SH-SY5Y (cell line): ENCODE results near the gene CRAMP1.

Source experiments
- GATA2 ChIP-seq: IDR thresholded peaks from 2 replicates; pipeline ENCODE4 v1.6.1; 2011; ENCODE audit warnings: mild to moderate bottlenecking, low read depth, low read length
- GATA3 ChIP-seq: IDR thresholded peaks from 2 replicates; pipeline ENCODE4 v1.6.1; 2011; ENCODE audit warnings: low read depth, mild to moderate bottlenecking, low read length, moderate library complexity

The CRAMP1 gene

DNA sequence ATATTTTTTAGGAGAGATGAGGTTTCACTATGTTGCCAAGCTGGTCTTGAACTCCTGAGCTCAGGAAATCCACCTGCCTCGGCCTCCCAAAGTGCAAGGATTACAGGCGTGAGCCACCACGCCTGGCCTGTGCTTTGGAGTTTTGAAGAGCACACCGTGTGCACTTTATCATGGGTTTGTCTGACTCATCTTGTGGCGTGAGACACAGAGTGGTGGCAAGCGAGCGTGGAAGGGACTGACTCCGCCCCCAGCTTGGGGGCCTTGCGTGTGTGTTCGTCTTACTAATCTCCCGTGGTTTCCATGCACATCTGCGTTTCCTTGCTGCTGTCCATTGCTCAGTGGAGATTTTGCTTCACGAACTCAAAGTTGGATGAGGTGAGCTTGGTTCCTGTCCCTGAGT lies 22.9 kb downstream of the CRAMP1 start:
- no peak for TF ChIP-seq GATA2

DNA sequence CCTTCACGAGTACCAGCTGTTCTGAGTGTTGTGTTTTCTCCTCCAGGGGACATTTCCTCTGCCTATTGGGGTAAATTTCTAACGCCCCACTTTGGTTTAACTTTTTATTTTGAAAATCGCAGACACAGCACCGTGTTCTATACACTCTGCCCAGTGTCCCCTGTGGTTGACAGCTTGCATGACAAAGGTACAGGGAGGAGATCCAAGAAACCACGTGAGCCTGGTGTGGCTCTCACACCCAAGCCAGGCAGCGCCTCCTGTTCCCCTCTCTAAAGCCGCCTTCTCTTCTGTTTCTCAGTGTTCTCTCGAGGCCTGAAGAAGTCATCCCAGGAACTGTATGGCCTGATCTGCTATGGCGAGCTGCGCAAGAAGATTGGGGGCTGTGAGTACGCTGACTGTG lies 25.4 kb downstream of the CRAMP1 start:
- TF ChIP-seq GATA2 (no peak), GATA3 (no peak)

- TF ChIP-seq GATA3 (no peak), GATA2 (no peak)
Measured at GRCh38 chr16:1638757-1639156, 26.6 kb downstream of the CRAMP1 start.

GRCh38 chr16:1639282-1639681 lies 27.1 kb downstream of the CRAMP1 start:
- TF ChIP-seq GATA2 (no peak), GATA3 (no peak)

GRCh38 chr16:1639860-1640259 lies 27.7 kb downstream of the CRAMP1 start:
- TF ChIP-seq GATA2: no peak
- no peak for TF ChIP-seq GATA3

DNA sequence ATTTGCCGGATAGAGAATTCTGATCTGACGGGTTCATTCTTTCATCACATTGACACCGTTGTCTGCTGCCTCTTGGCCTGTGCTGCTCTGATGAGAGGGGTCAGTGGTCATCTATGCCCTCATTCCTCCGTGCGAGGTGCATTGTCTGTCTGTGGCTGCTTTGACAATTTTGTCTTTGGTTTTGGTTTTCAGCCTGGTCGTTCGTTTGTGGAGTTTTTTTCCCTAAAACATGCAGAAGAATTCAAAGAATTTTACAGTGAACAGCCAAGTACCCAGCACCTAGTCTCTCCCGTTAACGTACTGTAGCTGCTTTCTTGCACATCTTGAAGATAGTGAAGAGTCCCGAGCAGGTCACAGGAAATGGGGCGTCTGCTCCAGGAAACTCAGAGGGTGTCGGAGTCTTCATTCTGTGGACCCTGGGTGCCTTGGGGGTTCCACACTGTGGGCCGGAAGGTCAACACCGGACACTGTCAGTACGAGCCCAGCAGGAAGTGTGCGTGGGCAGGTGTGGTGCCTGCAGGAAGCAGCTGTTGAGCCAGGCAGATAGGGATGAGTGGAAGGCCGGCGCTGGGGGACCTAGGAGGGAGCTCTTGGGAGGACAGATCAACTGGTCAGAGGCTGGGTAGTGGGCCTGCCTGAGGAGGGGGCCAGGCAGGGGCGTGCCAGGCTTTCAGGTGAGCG lies 28.2 kb downstream of the CRAMP1 start:
- TF ChIP-seq GATA3 (no peak), GATA2 (no peak)

DNA sequence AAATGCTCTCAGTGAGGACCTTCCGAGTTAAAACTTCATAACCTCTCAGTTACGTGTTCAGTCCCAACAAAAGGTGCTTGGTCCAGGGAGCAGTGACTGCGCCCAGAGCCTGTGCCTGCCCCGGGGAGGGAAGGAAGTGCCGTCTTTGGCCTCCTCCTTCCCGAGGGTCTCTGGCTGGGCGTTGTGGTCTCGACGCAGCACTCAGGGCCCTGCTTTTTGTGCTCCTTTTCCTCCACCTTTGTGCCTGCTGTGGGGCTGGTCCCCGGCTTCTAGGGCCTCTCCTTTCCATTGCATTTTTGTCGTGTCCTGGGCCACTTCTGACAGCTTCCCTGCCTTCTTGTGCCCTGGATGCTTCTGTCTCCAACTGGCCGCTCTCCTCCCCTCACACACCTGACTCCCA lies 29.1 kb downstream of the CRAMP1 start:
- no peak for TF ChIP-seq GATA3
- no peak for TF ChIP-seq GATA2

- TF ChIP-seq GATA2: no peak
- no peak for TF ChIP-seq GATA3
Measured at GRCh38 chr16:1642148-1642547, 30.0 kb downstream of the CRAMP1 start.

GRCh38 chr16:1642753-1643152 lies 30.6 kb downstream of the CRAMP1 start:
- TF ChIP-seq GATA3 (no peak), GATA2 (no peak)

- TF ChIP-seq GATA3: no peak
- no peak for TF ChIP-seq GATA2
Measured at GRCh38 chr16:1643521-1643920, 31.4 kb downstream of the CRAMP1 start.

DNA sequence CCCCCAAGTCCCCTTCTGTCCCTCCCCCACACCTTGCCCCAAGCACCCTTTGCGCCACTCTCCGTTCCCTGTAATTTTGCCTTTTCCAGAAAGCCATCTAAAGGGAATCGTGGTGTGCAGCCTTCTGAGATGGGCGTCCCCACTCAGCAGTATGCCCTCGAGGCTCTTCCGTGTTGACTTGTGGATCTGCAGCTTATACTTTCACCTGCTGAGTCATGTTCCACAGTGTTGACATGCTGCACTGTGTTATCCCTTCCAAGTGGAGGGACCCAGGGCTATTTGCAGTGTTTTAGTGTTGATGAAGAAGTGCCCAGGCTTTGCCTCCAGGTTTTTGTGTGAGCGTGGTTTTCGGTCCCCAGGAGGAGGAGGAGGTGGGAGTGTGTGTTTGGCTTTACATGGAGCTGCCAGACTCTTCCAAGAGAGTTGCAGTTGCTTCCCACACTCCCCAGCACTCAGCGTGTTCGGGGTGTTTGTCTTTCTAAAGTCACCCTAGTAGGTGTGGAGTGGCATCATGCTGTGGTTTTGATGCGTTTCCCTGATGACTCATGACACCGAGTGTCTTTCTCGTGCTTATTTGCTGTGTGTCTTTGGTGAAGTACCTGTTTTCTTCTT lies 33.9 kb downstream of the CRAMP1 start:
- TF ChIP-seq GATA2 (no peak), GATA3 (no peak)

DNA sequence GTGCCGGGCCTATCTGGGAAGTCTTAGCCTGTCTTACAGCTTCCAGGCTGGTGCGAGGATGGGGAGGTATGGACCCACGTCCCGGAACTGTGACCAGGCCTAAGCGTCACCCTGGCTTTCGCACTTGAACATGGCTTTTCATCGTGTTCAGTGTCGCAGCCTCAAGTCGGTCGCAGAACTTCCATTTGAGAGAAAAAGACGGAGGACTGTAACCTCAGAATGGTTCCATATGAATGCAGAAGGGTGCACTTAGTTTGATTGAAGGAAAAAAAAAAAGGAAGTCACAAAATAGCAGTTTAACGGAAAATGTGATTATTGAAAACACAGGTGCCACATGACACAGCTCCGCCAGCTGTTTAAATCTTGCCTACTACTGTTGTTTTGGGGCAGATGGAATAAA lies 35.7 kb downstream of the CRAMP1 start:
- TF ChIP-seq GATA3: no peak
- TF ChIP-seq GATA2: no peak

DNA sequence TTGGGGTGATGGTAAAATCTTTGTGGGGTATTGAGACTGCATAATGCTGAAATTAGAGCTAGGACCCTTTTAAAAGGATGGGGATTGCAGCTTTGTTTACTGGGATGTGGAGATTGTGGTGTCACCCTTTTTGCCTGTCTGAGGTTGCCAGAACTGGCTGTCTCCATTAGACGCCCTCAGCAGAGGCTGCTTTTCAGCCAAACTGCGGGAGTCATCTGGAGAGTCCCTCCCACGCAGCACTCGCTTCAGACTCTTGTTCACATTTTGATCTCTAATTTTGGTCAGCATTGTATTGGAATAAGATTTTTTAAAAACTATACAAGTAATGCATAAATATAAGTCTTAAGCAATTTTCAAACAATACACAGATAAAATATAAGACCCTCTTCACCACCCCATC lies 38.0 kb downstream of the CRAMP1 start:
- TF ChIP-seq GATA3: no peak
- no peak for TF ChIP-seq GATA2

GRCh38 chr16:1651094-1651973 lies 39.2 kb downstream of the CRAMP1 start:
- TF ChIP-seq GATA2 (no peak), GATA3 (no peak)

DNA sequence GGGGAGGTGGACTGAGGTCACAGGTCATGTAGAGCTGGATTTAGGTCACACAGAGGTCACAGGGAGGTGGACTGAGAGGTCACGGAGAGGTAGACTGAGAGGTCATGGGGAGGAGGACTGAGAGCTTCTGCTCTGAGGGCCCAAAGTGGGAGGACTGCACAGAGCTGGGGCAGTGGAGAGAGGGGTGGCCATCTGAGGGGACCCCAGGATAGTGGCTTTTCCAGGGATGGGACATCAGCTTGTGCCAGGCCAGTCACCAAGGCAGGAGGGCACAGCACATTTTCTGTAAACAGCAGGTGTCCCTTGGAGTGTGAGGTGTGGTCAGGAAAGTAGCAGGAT lies 39.8 kb downstream of the CRAMP1 start:
- TF ChIP-seq GATA3 (no peak), GATA2 (no peak)
